ENCODE measurements around the gene SRMS.
"Not testable (repeated sequence)": the region's sequence is repeated elsewhere in the genome, so short reads cannot be mapped to it uniquely, and the experiment has no call there.

The SRMS gene

DNA sequence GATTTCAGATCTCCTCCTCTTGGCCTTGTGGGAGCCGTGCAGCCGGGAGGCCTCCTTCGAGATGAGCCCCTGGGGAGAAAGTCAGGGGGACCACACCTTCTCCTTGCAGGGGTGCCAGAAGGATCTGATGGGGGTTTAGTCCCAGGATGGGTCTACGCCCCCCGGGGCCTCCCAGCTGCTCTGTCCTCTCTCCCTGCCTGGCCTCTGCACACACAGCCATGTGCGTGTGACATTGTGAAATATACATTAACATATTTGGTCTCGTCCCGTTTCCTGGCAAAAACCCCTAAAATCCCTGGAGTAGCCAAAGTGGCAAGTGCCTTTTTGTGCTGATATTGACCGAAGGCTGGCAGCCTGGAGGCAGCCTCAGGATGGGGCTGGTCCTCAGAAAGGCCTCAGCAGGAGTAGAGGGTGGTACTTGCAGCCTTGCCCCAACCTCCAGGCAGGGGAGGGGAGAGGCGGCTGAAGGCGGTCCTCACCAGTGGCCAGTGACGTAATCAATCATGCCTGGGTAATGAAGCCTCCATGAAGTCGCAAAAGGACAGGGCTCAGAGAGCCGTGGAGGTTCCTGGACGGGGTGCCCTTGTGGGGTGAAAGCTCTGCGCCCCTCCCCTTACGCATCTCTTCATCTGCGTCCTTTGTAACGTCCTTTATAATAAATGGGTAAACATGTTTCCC lies 31.6 kb upstream of the SRMS start:
- in situ Hi-C loops (cut with MboI; ENCODE audit: low sequenced_read_pairs), result no loop called here

- in situ Hi-C loops (cut with MboI; ENCODE audit: low sequenced_read_pairs), result no loop called here
These were observed 30.9 kb upstream of the SRMS start for GRCh38 chr20:63578224-63579016.

DNA sequence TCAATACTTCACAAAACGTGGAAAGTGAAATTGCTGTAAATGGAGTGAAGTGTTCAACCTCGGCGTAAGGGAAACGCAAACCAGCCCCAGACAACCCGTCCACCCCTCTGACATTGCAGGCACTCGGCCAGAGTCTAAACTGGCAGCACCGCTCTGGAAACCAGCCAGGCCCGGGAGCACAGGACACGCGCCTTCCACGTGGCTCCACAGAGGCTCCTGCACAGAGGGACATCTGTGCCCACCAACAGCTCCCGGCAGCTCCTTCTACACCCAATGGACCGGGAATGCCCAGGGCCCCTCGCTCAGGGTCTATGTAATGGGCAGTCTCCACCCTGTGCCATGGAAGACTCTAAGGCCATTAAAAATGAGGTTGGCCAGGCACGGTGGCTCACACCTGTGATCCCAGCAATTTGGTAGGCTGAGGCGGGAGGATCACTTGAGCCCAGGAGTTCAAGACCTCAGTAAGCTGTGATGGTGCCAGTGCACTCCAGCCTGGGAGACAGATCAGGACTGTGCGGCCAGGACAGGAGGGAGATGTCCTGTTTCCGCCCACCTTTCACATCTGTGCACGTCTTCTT lies 29.9 kb upstream of the SRMS start:
- in situ Hi-C loops (cut with MboI; ENCODE audit: low sequenced_read_pairs), result no loop called here

DNA sequence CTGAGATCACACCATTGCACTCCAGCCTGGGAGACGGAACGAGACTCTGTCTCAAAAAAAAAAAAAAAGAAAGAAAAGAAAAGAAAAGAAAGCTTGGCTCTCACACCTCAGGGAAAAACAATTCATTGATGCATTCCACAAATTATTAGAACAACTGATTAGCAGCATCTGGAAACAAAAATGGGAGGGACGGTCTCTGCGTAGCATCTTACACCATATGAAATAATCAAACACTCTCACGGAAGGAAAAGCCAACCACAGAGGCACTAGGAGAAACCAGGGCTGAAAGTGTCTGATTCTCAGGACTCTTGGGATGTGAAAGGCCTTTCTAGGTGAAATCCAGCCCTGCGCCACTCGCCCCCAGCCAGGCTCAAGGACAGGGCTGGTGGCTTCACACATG lies 28.8 kb upstream of the SRMS start:
- in situ Hi-C loops (cut with MboI; ENCODE audit: low sequenced_read_pairs), result no loop called here

DNA sequence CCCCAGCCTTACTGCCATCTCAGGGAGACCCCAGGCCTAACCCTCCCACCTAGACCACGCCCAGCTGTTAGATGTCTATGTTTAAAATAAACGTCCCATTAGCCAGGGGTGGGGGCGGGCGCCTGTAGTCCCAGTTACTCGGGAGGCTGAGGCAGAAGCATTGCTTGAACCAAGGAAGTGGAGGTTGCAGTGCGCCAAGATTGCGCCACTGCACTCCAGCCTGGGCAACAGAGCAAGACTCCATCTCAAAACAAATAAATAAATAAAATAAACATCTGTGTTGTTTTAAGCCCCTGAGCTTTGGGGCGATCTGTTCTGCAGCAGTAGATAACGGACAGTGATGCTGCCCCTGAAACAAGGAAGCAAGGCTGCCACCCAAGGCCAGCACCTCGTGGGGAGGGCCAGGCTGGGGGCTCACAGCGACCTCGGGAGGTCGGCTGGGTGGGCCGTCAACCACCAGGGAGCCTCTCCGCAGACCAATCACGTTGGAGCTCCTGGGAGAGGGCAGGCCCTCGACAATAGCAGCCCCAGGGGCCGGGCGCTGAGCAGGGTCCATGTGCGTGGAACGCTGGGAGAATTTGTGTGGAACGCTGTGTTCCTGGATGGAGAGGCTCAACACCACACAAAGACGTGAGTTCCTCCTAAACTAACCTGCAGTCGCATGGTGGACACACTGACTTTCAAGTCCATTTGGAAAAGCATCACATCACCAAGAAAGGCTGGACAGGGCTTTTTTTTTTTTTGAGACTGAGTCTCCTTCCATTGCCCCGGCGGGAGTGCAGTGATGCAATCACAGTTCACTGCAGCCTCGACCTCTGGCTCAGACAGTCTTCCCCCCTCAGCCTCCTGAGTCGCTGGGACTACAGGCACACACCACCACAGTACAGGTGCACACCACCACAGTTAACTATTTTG lies 27.5 kb upstream of the SRMS start:
- in situ Hi-C loops (cut with MboI; ENCODE audit: low sequenced_read_pairs), result no loop called here

DNA sequence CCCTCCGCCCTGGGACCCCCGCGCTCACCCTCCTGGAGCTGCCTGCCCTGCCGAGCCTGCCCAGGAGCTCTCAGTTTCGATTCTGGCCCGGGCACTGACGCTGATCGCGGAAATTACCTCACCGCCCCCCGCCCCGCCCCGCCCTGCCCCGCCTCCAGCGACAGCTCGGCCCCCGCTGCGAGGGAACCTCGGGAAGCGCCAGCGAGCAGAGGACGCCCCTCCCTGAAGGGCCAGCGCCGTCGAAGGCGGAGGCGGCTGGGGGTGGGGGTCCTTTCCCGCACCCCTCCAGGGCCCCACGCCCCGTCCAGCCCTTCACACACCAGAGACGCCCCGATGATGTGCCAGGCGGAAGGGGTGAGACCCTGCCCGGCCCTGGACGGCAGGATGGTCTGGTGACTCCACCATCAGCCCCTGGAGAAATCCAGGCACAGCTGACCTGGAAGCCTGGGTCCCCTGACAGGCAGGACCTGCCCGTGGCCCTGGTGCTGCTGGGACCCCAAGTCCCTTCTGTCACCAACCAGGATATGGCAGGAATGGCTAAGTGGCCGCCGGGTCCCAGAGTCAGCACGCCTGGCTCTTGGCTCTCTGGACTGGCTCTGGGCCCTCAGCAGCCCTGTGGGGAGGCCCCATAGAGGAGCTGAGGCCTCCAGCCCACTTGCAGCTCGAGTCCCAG lies 26.7 kb upstream of the SRMS start, which contains the start of gene HELZ2:
HELZ2 (minus strand) TSS at position 84 of the 673 bp plus-strand sequence. CDS start 1,854 bp downstream, outside the sequence.
- in situ Hi-C loops (cut with MboI; ENCODE audit: low sequenced_read_pairs), result no loop called here

DNA sequence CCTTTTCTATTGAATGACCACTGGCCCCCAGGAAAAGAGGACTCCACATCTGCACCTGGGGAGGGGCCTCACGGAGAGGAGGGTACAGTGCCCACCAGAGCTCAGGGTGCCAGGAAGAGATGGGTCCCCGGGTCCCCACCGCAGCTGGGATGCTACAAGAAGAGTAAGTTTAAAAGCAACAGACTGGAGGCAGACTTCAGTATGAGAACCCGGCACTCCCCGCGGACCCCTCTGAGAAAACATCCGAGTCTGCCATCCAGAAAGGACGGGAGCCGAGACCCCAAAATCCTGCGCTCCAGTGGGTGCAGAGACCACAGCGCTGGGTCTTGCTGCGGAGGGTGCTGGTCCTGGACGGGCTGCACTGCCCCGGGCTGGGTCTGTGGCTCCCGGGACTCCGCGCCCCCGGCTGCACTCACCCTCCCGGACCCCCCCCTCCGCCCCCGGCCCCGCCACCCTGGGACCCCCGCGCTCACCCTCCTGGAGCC lies 26.1 kb upstream of the SRMS start:
- in situ Hi-C loops (cut with MboI; ENCODE audit: low sequenced_read_pairs), result no loop called here

DNA sequence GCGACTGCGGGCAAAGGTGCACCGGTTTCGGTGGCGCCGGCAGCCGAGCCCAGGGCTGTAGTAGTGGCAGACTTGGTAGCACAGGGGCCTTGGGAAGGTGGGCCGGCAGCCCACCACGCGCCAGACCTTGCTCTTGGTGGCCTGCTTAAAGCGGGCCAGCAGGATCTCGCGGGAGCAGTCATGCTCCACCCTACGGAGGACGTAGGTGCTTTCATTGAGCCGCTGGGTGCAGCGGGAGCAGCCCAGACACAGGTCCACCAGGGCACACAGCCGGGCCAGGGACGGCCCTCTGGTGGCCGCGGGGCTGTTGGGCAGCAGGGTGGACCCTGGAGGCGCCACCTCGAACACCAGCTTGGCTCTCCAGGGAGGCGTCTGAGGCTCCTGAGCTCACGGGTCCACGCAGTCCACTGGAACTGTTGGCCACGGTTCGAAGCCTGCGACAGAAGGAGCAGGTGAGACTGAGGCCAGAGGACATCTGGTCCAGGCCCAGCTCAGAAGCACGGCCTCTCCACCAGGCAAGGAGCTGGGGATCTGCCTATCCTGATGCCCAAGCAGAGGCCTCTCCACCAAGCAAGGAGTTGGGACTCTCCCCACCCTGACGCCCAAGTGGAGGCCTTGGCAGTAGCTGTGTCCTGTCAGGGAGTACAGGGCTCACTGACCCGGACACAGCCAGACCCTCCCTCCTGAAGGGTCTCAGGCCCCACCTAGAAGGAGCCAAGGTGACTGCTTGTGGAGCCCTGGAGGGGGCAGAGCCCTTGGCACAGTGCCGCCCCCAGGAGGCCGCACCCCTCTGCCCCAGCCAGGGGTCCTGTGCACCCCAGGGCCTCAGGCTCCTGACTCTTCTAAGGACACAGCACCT lies 25.5 kb upstream of the SRMS start:
- in situ Hi-C loops (cut with MboI; ENCODE audit: low sequenced_read_pairs), result no loop called here

- in situ Hi-C loops (cut with MboI; ENCODE audit: low sequenced_read_pairs), result no loop called here
These were observed 24.7 kb upstream of the SRMS start for GRCh38 chr20:63572071-63572787.

- in situ Hi-C loops (cut with MboI; ENCODE audit: low sequenced_read_pairs), result not testable (repeated sequence)
These were observed 23.5 kb upstream of the SRMS start for GRCh38 chr20:63571087-63571478.

- in situ Hi-C loops (cut with MboI; ENCODE audit: low sequenced_read_pairs), result no loop called here
These were observed 22.9 kb upstream of the SRMS start for GRCh38 chr20:63570281-63571086.

- in situ Hi-C loops (cut with MboI; ENCODE audit: low sequenced_read_pairs), result no loop called here
These were observed 21.7 kb upstream of the SRMS start for GRCh38 chr20:63568986-63569949.

DNA sequence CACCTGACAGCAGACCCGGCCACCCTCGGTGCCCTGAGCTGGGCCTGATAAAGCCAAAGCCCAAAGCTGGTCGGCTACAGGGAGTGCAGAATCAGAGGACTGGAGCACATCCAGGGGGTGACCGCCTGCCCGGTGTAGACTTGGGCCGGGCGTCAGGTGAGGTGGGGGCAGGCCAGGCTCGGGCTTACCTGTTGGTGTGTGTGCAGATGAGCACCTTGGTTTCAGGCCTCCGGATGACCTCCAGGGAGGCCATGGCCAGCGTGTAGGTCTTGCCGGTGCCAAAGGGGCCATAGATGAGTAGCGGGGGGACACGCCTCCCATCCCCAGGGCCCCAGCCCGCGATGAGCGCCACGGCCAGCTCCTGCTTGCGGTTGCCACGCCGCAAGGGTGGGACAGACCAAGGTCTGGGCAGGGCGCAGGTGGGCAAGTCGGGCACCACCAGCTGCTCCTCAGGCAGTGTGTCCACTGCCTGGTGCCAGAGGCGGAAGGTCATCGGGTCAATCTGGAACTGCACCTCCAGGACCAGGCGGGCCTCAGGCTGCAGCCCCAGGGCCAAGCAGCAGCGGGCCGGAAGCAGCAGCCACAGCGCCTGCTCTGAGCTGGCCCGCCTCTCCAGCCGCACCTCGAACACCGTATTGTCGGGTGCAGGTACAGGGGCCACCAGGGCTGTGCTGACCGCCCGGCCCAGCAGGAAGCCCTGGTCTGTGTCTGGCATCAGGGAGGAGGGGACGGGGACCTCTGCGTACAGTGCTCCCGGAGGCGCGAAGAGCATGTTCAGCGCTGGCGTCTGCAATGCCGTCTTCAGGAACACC lies 20.8 kb upstream of the SRMS start:
- in situ Hi-C loops (cut with MboI; ENCODE audit: low sequenced_read_pairs), result no loop called here

DNA sequence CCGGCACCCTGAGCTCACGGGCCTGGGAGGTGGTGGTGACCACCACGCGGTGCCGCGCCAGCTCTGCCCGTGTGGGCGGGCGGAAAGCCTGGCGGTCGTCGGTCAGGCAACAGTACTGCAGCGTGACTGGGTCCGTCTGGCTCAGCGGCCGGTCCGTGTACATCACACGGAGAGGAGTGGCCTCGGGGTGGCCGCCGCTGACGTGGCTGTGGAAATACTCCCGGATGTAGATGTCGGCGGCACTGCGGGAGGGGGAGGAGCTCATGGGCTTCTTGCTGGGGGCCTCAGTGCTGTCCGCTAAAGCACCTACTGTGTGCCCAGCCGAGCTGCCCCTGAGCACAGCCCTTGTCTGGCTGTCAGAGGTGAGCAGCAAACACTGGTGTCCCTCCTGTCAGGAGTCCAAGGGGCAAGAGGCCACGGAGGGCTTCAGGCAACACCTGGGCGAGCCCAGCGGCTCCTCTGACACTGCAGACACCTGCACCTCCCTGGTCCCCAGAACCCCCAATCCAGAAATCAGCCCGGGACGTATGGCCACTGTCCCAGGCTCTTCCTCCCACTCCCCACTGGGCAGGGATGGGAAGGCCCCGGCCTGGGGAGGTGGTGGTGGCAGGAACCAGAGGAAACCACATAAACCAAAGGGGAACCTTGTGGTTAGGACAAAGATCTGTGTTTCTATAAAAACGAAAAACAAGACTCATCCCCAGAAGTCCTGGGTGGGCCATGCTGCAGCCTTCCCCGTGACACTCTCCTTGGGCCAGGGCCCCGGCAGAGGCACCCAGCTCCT lies 20.0 kb upstream of the SRMS start:
- in situ Hi-C loops (cut with MboI; ENCODE audit: low sequenced_read_pairs), result no loop called here

DNA sequence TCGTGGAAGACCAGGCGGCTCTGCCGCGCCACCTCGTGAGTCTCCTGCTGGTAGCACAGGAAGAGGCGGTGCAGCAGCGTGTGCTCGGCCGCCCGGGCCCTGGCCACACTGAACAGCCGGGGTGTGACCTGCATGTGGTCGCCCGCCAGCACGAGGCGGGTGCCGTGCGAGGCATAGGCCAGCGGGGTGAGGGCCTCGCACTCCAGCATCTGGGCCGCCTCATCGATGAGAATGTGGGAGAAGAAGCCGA lies 19.5 kb upstream of the SRMS start:
- in situ Hi-C loops (cut with MboI; ENCODE audit: low sequenced_read_pairs), result no loop called here
